HT1080 (cell line): ENCODE results near the gene DNALI1. TPM values are rescaled to one million over a fixed set of nuclear protein-coding genes. Genes with fewer than 3 reads are reported as not detected.
A peak's percentile ranks its signal among the peaks of the same experiment; 100 is the strongest.
"Not testable (repeated sequence)": the region's sequence is repeated elsewhere in the genome, so short reads cannot be mapped to it uniquely, and the experiment has no call there.

Source experiments
- DNase-seq: peaks from one replicate; pipeline ENCODE4 v3.0.0-alpha.2; 2015; ENCODE audit warnings: low read depth
- polyA plus RNA-seq, 2 experiments: library from polyadenylated mRNA; depleted of rRNA; stranded (reverse); fragments of >200 nt; gene quantifications; 2 replicates each; pipeline ENCODE4 v1.2.3, GENCODE V29; 2015
- total RNA-seq: library from RNA; depleted of rRNA; stranded (reverse); fragments of >200 nt; shearing (Covaris generic); gene quantifications from 2 replicates; pipeline ENCODE4 v1.2.3, GENCODE V29; 2014; rRNA removed

The DNALI1 gene
- total RNA-seq, result not detected in 2 replicates
- polyA plus RNA-seq (2015; cell fraction: cytosol; rRNA removed), result 0.05 TPM in 1 of 2 replicates, not detected in the other
- 0.05 TPM in 1 of 2 replicates, not detected in the other for polyA plus RNA-seq (2015; cell fraction: nucleus; rRNA removed)

GRCh38 chr1:37556712-37557196 is at the start of gene DNALI1:
DNALI1 (plus strand) TSS chr1:37556940; CDS start chr1:37556995, 55 bp downstream.
- DNase-seq, result no peak

- peak; percentile 56 for DNase-seq
Measured at GRCh38 chr1:37509181-37509580, 47.6 kb upstream of the DNALI1 start.

- peak; percentile 17 for DNase-seq
Measured at GRCh38 chr1:37513795-37514349, 42.9 kb upstream of the DNALI1 start.

- peak; percentile 74 for DNase-seq
Measured at GRCh38 chr1:37514350-37515184, 42.2 kb upstream of the DNALI1 start, which contains the start of gene MEAF6. MEAF6 (minus strand) TSS chr1:37514766; CDS start chr1:37514746, 20 bp downstream.

GRCh38 chr1:37515185-37516034 is 41.3 kb upstream of the DNALI1 start:
- no peak for DNase-seq

GRCh38 chr1:37517569-37517968 is 39.2 kb upstream of the DNALI1 start:
- DNase-seq, result no peak

- not testable (repeated sequence) for DNase-seq
Measured at GRCh38 chr1:37518241-37518640, 38.5 kb upstream of the DNALI1 start.

GRCh38 chr1:37518929-37519328 is 37.8 kb upstream of the DNALI1 start:
- DNase-seq, result not testable (repeated sequence)

- no peak for DNase-seq
Measured at GRCh38 chr1:37519613-37520012, 37.1 kb upstream of the DNALI1 start.

- DNase-seq, result not testable (repeated sequence)
Measured at GRCh38 chr1:37529888-37530287, 26.9 kb upstream of the DNALI1 start.

GRCh38 chr1:37532418-37533156 is 24.2 kb upstream of the DNALI1 start:
- DNase-seq, result not testable (repeated sequence)

GRCh38 chr1:37533317-37534093 is 23.2 kb upstream of the DNALI1 start:
- DNase-seq, result no peak

- peak; percentile 61 for DNase-seq
Measured at GRCh38 chr1:37537378-37537777, 19.4 kb upstream of the DNALI1 start.

GRCh38 chr1:37539154-37539553 is 17.6 kb upstream of the DNALI1 start:
- not testable (repeated sequence) for DNase-seq

GRCh38 chr1:37540036-37540785 is 16.5 kb upstream of the DNALI1 start:
- DNase-seq, result no peak

GRCh38 chr1:37544530-37544929 is 12.2 kb upstream of the DNALI1 start:
- DNase-seq, result no peak

GRCh38 chr1:37545019-37545418 is 11.7 kb upstream of the DNALI1 start:
- no peak for DNase-seq

GRCh38 chr1:37549341-37549740 is 7.4 kb upstream of the DNALI1 start:
- DNase-seq, result peak; percentile 13

GRCh38 chr1:37553598-37553926 is 3.2 kb upstream of the DNALI1 start:
- DNase-seq, result no peak
